Suprapubic skin (tissue), 4 donors: ENCODE measurements around the gene PAEP. TPM values are rescaled to one million over a fixed set of nuclear protein-coding genes. Genes with fewer than 3 reads are reported as not detected.

ENCODE experiments used
- DNase-seq, 2 donors: peaks; one replicate each; pipeline ENCODE4 v3.0.0-alpha.2; 2019; ENCODE audit warnings: low spot score in 2 of 2
- H3K27ac ChIP-seq: fragments of 200-600 bp; sonication (generic); one replicate; pipeline ENCODE4 v1.5.1; 2019
- H3K27me3 ChIP-seq: fragments of 200-600 bp; sonication (generic); one replicate; pipeline ENCODE4 v1.5.1; 2019
- H3K36me3 ChIP-seq: fragments of 200-600 bp; sonication (generic); one replicate; pipeline ENCODE4 v1.5.1; 2019
- H3K4me1 ChIP-seq: fragments of 200-600 bp; sonication (generic); one replicate; pipeline ENCODE4 v1.5.1; 2019
- H3K4me3 ChIP-seq: fragments of 200-600 bp; sonication (generic); one replicate; pipeline ENCODE4 v1.5.1; 2019; ENCODE audit warnings: mild to moderate bottlenecking
- H3K9me3 ChIP-seq: fragments of 200-600 bp; sonication (generic); one replicate; pipeline ENCODE4 v1.5.1; 2019
- EP300 ChIP-seq: sonication (generic); formaldehyde crosslinking; IDR thresholded peaks from one replicate; pipeline ENCODE4 v1.6.1; 2017; ENCODE audit warnings: antibody characterized with exemption
- POLR2A ChIP-seq, 2 donors: fragments of 450-650 bp; IDR thresholded peaks; one replicate each; pipeline ENCODE4 v1.6.1; 2017; ENCODE audit warnings: antibody characterized with exemption in 2 of 2, mild to moderate bottlenecking in 2 of 2, moderate library complexity in 2 of 2
- POLR2AphosphoS5 ChIP-seq, 3 donors: sonication (generic); formaldehyde crosslinking; IDR thresholded peaks; one replicate each; pipeline ENCODE4 v1.6.1; 2017; ENCODE audit warnings: antibody characterized with exemption in 3 of 3
- WGBS: methylation state at CpG from one replicate; pipeline ENCODE4 v1.1.5; 2018; 5-methylcytosine and 5-hydroxymethylcytosine counted together
- total RNA-seq, 4 donors: library from RNA; depleted of rRNA; stranded (reverse); fragments of >200 nt; gene quantifications; one replicate each; pipeline ENCODE4 v1.1.0, GENCODE V29; 2016
- TF ChIP-seq, protein P1 (sequence below), 2 donors: fragments of 200-600 bp in 1 of 2; fragments of 450-650 bp in 1 of 2; sonication (generic) in 1 of 2; IDR thresholded peaks; one replicate each; pipeline ENCODE4 v1.5.1; 2016 to 2019; ENCODE audit warnings: antibody characterized with exemption in 2 of 2, mild to moderate bottlenecking in 1 of 2, moderate library complexity in 1 of 2

The PAEP gene
- total RNA-seq, 4 donors from 2014 or later, result 5.6 TPM; not detected in 3

DNA sequence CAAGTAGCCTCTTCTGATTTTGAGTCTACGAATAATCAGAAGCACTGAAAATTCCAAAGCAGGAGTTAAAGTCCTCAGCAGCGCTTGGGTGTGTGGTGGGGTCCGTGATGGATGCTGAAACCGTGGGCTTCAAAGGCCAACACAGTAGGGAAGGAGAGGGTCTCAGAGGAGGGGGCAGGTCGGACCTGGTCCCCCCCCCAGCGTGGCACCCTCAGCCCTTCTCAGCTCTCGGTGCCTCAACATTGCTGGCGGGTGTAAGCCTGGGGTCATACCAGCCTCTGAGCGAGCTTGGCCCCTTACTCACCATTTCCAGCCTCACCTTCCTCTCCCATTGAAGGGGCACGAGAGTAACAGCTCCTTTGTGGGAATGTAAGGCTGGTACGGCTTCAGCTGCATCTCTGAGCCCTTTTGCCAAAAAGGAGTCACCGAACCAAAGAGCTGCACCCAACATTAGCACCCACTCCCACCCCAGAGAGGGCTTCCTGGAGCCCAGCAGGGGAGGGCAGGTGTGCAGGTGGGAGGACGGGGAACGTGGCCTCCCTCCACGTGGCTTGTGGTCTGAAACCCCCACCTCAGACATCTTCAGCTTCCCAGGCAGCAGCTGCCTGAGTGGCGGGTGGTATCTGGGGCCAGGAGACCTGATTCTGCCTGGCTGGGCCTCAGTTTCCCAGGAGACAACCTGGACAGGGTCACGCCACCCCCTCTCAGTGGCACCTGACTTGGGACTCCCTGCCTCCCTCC, 47.0 kb upstream of the PAEP start:
- H3K36me3 ChIP-seq, result no peaks in the 10 kb centered on the region
- DNase-seq, result peak; percentile 33 to 63
- no peak overlapping the region for H3K4me3 ChIP-seq
- WGBS, result 83% methylated on average over 12 of the region's 17 CpGs
- H3K27ac ChIP-seq, result no peak overlapping the region
- TF ChIP-seq POLR2A (IDR thresholded peaks at IDR 0.05), result no peak
- TF ChIP-seq, protein P1, sequence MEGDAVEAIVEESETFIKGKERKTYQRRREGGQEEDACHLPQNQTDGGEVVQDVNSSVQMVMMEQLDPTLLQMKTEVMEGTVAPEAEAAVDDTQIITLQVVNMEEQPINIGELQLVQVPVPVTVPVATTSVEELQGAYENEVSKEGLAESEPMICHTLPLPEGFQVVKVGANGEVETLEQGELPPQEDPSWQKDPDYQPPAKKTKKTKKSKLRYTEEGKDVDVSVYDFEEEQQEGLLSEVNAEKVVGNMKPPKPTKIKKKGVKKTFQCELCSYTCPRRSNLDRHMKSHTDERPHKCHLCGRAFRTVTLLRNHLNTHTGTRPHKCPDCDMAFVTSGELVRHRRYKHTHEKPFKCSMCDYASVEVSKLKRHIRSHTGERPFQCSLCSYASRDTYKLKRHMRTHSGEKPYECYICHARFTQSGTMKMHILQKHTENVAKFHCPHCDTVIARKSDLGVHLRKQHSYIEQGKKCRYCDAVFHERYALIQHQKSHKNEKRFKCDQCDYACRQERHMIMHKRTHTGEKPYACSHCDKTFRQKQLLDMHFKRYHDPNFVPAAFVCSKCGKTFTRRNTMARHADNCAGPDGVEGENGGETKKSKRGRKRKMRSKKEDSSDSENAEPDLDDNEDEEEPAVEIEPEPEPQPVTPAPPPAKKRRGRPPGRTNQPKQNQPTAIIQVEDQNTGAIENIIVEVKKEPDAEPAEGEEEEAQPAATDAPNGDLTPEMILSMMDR (IDR thresholded peaks at IDR 0.05), result no peak
- peaks cover 13% of the 10 kb centered on the region for H3K27me3 ChIP-seq
- no peaks in the 10 kb centered on the region for H3K9me3 ChIP-seq
- no peaks in the 10 kb centered on the region for H3K4me1 ChIP-seq

DNA sequence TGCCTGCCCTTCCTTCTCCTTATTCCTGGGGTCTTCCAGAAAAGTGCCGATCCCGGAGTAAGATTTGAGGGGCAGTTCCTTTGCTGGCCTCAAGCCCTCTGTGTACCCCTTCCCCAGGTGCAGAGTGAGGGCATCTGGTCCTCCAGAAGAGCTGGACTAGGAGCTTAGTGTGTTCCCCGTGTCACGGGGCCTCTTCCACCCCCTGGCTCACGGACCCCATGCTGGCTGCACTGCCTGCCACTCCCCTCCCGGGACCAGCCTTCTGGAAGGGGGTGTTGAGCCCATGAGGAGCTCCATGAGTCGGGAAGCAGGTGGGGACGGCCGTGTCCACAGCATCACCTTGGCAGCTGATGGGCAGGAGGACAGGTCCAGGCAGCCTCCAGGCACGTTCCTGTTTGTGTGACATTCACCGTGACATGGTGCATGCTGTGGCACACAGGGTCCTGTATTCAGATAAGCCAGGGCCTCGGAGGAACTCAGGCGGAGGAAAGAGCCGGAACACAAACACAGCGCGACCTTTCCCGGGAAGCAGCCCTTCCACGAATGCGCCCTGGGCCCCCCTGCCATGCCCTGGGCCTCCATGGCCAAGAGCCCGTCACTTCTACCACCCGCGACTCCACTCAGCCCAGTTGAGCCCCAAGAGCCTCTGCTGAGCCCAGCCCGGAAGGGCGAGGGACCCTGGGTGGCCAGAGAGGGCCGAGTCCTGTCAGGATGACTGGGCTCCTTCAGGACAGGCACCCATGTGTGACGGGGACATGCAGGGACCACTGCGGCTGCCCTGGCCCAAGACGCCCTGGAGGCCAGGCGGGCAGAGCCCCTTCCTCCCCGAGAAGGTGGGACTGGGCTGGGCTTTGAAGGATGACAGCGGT, 46.2 kb upstream of the PAEP start:
- Histone ChIP-seq H3K4me1 (no peaks in the 10 kb centered on the region), H3K36me3 (no peaks in the 10 kb centered on the region), H3K9me3 (no peaks in the 10 kb centered on the region), H3K4me3 (no peak overlapping the region), H3K27ac (no peak overlapping the region), H3K27me3 (peaks cover 13% of the 10 kb centered on the region)
- 75% methylated on average over 7 of the region's 31 CpGs for whole genome bisulfite sequencing
- peak; percentile 39 to 77 for DNase-seq
- TF ChIP-seq POLR2AphosphoS5 (IDR thresholded peaks at IDR 0.05) (no peak), POLR2A (IDR thresholded peaks at IDR 0.05) (no peak), EP300 (no peak)
- TF ChIP-seq, protein P1 (IDR thresholded peaks at IDR 0.05), result no peak

DNA sequence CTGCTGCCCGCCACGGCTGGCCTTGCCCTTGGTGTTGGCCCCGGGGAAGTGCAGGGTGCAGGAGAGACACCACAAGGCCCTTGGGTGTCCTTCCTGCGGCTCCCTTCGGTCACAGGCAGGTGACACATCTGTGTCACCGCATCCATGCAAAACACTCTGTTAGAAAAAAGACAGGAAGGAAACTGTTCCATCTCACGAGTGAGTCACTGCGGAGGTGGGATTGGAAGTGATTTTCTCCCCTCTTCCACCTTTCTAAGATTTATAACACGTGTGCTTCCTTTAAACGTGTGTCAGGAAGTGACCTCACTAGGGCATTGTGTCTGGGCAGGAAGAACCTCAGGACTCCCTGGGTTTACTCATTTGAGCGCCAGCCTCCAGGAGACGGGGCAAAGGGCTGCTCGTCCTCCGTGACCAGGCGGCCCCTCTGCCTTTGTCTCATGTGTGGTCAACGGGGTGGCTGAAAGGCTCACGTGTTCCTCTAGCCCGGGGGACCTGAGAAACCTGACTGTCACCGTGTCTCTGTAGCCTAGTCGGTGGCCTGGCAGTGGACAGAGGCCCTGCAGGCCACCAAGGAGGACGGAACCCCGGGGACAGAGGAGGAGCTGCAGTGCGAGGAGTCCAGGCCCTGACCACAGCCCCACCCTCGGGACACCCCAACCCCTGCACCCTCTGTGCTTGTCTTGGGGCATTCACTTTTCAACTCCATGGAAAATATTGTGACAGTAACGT, 45.3 kb upstream of the PAEP start:
- Histone ChIP-seq H3K27me3 (peaks cover 13% of the 10 kb centered on the region), H3K36me3 (no peaks in the 10 kb centered on the region), H3K4me3 (no peak overlapping the region), H3K27ac (no peak overlapping the region), H3K4me1 (no peaks in the 10 kb centered on the region), H3K9me3 (no peaks in the 10 kb centered on the region)
- WGBS, result 81% methylated on average over 22 of the region's 25 CpGs
- TF ChIP-seq EP300, result no peak
- no peak for TF ChIP-seq POLR2AphosphoS5 (IDR thresholded peaks at IDR 0.05)
- TF ChIP-seq, protein P1 (IDR thresholded peaks at IDR 0.05), result no peak
- no peak for TF ChIP-seq POLR2A (IDR thresholded peaks at IDR 0.05)
- DNase-seq, result peak; percentile 32 to 55

DNA sequence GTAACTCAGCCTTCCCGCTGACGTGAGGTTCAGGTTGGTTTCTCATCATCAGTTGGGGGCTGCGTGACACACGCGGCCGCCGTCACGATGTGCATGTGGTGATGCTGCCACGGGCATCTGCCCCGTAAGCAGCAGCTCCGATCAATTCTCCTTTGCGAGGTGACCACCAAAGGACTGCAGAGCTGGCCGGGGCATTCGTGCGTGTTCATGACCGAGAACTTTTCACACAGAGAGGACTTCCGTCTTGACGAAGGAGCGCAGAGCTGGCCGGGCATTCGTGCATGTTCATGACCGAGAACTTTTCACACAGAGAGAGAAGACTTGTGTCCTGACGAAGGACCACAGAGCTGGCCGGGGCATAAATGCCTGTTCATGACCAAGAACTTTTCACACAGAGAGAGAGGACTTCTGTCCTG, 44.1 kb upstream of the PAEP start:
- TF ChIP-seq EP300 (no peak), POLR2AphosphoS5 (IDR thresholded peaks at IDR 0.05) (no peak), POLR2A (IDR thresholded peaks at IDR 0.05) (no peak)
- TF ChIP-seq, protein P1 (IDR thresholded peaks at IDR 0.05), result no peak
- peak; percentile 37 to 72 for DNase-seq
- Histone ChIP-seq H3K4me1 (no peaks in the 10 kb centered on the region), H3K4me3 (no peak overlapping the region), H3K9me3 (no peaks in the 10 kb centered on the region), H3K27me3 (peaks cover 13% of the 10 kb centered on the region), H3K27ac (no peak overlapping the region), H3K36me3 (no peaks in the 10 kb centered on the region)
- 95% methylated on average over 24 of the region's 24 CpGs for WGBS
